D721Med (cell line): ENCODE results near the gene CRABP2.

Experiments
- DNase-seq: peaks from one replicate; pipeline ENCODE4 v3.0.0; 2011; ENCODE audit warnings: low spot score; ENCODE audit not compliant: insufficient read length
- FAIRE-seq: peaks from 2 replicates; lab custom pipeline; 2011; peaks lifted over from hg19 to GRCh38; lab: Jason Lieb, UNC
- CTCF ChIP-seq: IDR thresholded peaks from 2 replicates; pipeline ENCODE4 v1.5.1; 2012; ENCODE audit warnings: mild to moderate bottlenecking, control low read depth; ENCODE audit not compliant: insufficient read depth; ENCODE audit errors: missing control alignments

Gene CRABP2

GRCh38 chr1:156671804-156672203, 33.6 kb downstream of the CRABP2 start:
- DNase-seq (no peak), FAIRE-seq (no peak)
- TF ChIP-seq CTCF: no peak

- FAIRE-seq (no peak), DNase-seq (no peak)
- TF ChIP-seq CTCF: no peak
Observed at GRCh38 chr1:156670791-156671190, 34.6 kb downstream of the CRABP2 start.

GRCh38 chr1:156670359-156670758, 35.0 kb downstream of the CRABP2 start:
- no peak for TF ChIP-seq CTCF
- no peak for FAIRE-seq
- DNase-seq: no peak

- no peak for TF ChIP-seq CTCF
- no peak for DNase-seq
- FAIRE-seq: no peak
Observed at GRCh38 chr1:156669794-156670193, 35.6 kb downstream of the CRABP2 start.

- FAIRE-seq (no peak), DNase-seq (no peak)
- no peak for TF ChIP-seq CTCF
Observed at GRCh38 chr1:156668801-156669637, 36.4 kb downstream of the CRABP2 start.

- no peak for FAIRE-seq
Observed at GRCh38 chr1:156667968-156668709, 37.2 kb downstream of the CRABP2 start.

More at GRCh38 chr1:156667968-156668709, 37.2 kb downstream of the CRABP2 start:
- TF ChIP-seq CTCF: no peak
- DNase-seq: no peak
